Fibroblast of skin of right biceps (primary cell): ENCODE data around the gene TMOD2.

Source experiments
- DNase-seq: peaks from one replicate; pipeline ENCODE4 v3.0.0-alpha.2; 2013

The TMOD2 gene

DNA sequence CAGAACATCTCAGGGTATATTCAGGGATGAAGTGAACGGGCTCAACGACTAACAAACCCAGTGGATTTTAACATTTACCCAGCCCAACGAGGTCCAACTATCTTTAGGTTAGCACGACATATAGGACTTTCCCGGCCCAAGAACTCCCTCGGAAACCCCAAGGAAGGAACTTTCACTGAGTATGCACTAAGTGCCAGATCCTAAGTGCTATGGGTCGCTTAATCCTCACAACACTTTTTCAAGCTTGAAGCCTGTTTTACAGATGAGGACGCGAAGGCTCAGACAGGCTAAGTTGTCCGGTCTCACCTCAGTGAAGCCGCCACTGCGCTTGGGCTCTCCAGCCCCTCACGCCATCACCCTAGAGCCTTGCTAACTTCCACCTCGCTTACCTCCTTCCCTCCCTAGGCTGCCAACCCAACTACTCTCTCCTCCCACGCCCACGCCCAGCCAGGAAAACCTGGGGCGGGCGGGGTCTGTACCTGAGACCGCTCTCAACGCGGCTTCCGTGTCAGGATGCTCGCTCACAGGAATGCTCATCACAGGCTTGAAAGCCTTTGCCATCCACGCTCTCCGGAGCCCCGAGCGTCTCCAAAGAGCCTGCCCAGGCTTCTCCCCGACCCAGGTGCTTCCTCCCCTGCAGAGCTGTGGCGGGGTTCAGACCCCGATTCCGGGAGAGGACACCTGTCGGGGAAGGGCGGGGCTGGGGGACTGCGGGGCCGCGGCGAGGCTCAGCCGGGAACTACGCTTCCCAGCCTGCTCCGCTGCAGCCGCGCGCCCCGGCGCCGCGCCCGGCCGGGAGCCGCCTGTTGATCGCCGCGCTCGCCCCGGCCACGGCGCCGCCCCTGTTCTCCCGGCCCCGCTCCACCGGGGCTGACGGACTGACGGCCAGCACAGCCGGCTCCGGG, at the start of gene TMOD2:
Gene TMOD2 (plus strand): TSS at position 806 of the 905 bp plus-strand sequence. CDS start 14,845 bp downstream, outside the sequence.
- DNase-seq = peak; percentile 34

DNA sequence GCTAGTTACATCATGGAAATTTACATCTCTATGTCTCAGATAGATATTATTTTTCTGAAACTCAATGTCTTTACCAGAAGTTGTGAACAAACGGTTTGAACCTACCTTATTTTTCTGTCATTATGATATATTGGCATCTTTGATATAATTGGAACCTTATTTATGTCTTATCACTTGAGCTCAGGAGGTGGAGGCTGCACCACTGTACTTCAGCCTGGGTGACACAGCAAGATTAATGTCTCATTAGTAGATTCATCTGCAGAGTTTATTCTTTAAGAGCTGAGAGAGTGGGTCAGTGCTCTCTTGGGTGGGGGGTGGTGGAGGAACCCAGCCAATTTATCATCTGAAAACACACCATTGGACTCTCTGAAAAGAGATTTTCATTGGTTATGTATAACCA, 48.7 kb upstream of the TMOD2 start:
- DNase-seq = no peak

DNA sequence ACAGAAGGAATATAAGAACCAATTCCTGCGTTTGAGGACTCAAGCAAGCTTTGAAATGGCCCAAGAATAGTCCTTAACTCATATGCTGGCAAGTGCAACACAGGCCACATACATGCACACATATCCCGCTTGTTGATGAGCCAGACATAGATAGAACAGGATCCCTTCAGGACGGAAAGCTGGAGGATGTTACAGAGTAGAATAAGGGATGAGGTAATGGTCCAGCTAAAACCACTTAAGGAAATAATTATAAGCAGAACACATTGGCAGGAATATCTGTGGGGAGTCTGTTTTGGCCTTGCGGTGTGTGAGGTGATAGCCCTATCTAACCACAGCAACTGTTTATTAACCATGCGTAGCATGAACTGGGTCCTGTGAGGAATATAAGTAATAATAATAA, 45.1 kb upstream of the TMOD2 start:
- DNase-seq = peak; percentile 10

DNA sequence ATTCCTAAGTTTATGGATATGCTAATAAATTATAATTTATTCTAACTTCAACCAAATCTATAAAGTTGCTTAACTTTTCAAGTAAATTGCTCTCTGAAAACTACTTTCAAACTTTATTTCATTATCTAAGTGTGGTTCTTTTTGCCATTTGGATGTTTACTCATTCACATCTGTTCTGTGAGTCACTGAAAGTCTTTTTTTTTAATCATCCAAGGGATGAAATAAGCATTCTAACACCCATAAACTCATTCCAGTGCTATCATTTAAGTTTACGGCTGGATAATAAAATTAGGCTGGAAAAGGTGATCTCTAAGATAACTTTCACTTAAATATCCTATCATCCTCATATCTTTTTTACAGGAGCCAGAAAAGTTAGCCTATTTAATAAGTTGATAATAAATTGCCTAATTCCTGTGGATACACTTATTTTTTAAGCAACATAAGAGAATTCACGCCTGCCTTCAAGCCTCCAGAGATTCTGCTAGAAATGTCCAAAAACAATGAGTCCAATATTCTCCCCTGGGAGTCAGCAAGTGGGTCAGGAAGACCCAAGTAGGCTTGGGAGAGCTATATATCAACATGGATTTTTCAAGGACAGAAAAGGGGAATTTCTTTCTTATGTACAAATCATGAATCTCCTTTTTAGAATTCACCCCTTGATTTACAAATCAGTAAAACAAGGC, 44.3 kb upstream of the TMOD2 start:
- no peak for DNase-seq

DNA sequence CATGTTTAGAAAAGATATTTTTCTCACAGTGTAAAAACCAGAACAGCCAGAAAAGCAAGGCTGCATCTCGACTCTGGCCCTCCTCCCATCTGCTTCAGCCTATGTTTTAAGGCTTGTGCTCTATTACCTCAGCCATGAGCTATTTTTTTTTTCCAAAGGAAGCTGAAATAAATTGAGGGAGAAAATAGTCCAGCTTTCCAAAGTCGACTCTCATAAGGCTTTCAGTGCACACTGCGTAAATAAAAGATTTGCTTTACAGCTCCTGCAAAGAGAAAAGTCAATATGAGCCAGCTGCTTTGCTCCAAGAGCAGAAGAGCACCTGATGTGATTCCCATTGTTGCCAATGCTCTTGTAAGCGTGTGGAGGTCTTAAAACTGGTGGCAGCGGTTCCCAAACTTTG, 43.4 kb upstream of the TMOD2 start:
- no peak for DNase-seq

DNA sequence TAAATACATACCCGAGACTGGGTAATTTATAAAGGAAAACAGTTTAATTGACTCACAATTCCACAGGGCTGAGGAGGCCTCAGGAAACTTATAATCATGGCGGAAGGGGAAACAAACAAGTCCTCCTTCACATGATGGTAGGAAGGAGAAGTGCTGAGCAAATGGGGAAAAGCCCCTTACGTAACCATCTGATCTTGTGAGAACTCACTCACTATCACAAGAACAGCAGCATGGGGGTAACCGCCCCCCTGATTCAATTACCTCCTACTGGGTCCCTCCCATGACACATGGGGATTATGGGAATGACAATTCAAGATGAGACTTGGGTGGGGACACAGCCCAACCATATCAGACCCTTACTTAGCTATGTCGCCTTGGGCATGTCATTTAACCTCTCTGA, 42.4 kb upstream of the TMOD2 start:
- no peak for DNase-seq

DNA sequence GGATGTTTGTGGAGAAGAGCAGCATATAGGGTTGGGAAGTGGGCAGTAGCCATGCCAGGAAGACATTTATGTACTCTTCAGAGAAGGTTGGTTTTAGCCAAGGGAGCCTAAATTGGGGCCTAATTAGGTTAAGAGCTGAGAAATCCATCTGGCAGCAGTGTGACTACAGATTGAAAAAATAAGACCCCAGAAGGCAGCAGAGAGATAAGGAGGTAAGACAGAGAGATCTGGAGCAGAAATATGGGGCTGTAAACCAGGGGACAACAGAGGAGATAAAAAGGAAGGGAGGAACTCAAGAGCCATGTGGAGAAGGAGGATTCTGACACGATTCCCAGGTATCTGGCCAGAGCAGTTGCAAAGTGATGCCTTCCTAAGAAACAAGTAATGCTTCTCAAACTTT, 37.2 kb upstream of the TMOD2 start:
- no peak for DNase-seq

DNA sequence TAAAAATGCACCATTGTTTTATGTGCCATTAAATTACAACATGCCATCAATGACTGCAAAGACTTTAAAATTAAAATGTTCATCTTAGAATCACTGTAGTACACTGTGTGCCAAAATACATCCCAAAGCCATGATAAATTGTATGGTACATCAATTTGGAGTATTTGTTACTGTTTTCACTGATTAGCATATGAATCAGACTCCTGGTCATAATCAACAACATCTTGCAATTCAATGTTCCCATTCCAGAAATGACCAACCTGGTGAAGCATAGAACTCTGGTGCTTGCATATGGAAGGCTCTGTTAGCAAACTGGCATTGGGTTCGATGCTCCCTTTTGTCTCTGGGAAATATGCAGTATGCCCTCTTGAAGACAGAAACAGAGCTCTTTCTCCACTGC, 36.5 kb upstream of the TMOD2 start:
- no peak for DNase-seq

DNA sequence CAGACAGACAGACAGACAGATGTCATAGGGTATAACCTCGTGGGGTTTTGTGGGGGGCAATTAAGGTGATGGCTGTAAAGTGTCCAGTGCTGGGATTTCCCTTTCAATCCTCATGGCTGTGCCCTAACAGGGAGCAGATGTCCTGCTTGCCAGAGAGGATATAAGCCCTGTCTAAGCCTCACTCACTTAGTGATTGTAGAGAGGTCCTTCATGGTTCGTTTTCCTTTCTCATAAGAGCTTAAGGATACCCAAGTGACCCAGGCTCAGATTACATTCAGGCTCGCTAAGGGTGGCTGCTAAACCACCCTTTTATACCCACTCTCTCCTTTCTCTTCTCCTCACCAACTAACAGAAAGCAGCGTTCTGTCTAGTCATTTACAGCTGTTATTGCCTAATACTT, 33.2 kb upstream of the TMOD2 start:
- DNase-seq = no peak

DNA sequence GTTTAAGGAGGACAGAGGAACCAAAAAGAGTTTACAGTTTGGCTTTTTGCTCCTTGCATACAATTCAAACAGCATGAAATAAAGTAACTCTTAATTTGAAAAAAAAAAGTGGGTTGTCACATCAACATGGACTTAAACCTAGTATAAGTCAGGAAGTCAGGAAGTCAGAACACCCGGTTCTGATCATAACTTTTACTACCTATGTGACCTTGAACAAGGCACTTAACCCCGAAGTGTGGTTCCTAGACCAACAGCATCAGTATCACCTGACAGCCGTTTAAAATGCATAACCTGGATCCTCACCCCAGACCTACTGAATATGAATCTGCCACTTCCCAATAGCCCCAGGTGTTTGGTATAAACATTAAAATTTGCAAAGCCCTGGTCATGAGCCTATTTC, 32.7 kb upstream of the TMOD2 start:
- DNase-seq = no peak

DNA sequence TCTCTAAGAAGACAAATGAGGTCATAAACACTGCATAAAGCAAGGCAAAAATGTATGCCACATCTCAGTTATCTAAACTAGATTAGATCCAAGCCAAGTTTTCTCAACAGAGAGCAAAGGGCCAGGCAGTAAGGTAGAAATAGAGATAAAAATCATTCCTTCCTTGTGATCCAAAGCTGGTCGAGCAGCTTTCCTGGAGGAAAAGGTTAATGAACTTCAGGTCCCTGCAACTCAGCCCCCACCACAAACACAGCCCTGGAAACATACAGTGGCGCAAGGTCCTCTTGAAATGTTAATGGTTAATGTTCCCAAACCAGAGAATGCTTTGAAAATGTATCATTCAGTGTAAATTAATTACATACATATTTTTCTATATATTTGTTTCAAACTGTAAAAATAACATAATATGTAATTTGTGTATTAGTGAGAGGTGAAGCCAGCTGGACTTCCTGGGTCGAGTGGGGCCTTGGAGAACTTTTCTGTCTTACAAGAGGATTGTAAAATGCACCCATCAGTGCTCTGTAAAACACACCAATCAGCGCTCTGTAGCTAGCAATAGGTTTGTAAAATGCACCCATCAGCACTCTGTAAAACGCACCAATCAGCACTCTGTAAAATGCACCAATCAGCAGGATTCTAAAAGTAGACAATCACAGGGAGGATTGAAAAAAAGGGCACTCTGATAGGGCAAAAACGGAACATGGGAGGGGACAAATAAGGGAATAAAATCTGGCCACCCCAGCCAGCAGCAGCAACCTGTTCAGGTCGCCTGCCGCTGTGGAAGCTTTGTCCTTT, 31.0 kb upstream of the TMOD2 start:
- DNase-seq = no peak

DNA sequence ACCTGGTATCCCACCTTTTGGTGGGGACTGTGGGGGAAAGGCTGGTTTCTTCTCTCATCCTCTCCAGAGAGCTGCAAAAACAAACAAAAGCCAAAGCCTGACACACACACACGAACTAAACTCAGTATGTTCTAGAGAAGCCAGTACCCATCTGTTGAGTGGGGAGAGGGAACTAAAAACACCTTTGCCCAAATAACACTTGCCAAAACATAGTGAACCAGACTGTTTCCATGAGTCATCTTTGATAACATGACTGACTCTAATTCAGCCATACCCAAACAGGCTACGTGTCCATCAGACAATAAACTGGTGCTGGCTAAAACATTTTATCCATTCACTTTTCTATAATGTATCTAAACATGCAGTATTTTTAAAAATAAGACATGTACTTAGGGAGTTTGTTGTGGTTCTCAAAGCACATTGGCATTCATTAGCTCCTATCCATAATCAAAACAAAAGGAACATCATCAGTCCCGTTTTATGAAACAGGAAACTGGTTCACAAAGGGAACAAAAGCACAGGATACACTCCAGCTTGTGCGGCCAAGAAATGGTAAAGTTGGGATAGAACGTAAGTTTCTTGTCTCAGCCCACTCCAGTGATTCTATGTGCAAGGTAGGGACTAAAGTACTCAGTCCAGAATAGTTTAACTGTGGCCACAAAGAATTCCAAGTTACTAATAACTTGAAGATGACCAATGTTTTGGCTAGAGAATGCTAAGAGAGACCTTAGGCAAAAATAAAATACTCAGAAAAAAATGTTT, 30.0 kb upstream of the TMOD2 start:
- DNase-seq = no peak

DNA sequence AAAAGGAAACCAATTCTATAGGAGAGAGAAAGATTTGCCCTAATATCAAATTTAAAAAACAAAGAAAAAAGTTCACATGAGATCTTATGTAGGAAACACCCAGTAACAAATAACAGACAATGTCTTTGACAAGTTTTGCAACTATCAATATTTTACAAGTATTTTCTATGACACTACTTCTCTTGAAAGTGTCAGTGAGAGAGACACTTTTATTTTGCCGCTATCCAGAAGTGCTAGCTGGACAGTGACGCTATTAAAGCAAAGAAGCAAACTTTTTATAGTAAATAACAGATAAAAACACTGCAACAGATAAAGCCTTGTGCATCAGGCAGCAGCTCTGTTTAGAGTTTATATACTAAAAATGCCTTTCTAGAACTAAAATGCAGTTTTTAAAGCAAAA, 27.2 kb upstream of the TMOD2 start:
- DNase-seq = no peak

DNA sequence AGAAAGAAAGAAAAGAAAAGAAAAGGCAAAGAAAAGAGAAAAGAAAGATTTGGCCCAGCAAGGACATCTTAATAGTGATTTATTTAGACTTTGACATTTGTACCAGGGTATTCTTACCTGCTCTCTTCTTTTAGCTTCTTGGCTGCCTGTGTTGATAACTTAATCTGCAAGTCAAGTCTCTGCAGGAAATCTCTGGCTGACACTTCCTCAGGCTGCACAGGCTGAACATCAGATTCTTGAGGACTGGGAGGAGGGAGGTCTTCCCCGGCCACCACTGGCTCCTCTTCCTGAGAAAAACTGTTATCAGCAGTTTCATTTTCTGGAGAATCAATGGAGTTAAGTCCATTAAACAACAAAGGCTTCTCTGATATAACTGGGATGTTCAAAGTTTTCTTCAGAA, 26.7 kb upstream of the TMOD2 start:
- DNase-seq = no peak

DNA sequence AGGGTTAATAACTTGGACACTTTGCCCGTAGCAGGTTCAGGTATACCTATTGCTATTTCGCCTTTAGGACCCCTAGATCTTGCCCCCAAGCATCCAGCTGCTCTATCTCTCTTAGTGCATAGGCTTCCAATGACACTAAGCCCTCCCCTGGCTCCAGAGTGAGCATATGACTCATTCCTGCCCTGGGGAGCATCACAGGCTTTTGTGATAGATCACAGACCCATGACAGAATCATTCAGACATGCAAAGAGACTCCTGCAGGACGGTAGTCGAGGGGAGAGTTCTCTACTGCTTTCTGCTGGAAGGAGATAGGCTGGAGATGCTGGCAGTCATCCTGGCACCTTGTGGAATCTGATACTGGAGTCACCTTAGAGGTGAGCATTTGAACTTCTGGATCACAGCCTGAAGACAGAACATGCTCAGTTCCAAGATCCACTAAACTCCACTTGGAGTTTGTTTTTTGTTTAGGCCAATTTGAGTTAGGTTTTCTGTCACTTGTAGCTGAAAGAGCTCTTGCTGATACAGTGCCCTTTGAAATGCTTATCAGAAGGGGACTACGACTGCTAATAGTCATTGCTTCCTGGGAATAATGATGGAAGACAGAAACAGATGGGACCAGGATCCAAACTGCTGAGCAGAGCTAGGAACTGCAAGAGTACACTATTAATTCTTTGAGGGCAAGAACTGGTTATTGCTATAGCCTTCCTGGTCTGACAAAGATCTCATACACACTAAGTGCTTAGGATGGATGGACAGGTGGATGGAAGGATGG, 24.9 kb upstream of the TMOD2 start:
- DNase-seq = peak; percentile 93

DNA sequence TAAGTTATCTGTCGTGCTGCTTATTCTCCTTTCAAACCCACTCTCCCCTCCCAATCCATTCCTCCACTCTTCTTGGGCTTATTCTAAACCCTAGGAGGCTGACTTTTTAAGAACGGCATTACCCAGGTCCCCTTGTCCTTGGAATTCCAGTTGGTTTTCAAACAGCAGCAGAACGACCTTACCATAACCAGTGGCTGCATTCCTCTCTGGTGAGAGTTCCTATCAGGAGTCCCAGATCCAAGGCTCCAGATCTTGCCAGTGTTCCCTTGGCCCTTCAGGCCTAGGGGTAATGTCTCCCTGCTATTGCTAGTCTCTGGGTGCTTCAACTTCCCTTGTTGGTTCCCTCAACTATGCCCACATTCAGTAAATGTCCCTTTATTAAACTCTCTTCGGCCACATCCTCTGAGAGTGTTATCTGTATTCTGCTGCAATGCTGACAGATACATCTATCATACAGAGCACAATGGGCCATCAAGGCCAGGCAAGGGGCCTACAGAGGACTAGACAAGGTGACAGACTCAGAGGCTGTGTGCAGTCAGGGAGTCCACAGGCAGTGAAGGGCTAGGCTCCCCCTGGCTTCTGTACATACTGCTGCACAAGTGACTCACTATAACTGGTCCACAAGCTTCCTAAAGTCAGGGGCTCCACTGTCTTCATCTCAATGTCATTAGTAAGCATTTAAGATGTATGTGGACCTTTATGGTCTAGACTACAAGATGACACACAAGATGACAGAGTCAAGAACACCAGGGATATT, 24.1 kb upstream of the TMOD2 start:
- DNase-seq = peak; percentile 76

DNA sequence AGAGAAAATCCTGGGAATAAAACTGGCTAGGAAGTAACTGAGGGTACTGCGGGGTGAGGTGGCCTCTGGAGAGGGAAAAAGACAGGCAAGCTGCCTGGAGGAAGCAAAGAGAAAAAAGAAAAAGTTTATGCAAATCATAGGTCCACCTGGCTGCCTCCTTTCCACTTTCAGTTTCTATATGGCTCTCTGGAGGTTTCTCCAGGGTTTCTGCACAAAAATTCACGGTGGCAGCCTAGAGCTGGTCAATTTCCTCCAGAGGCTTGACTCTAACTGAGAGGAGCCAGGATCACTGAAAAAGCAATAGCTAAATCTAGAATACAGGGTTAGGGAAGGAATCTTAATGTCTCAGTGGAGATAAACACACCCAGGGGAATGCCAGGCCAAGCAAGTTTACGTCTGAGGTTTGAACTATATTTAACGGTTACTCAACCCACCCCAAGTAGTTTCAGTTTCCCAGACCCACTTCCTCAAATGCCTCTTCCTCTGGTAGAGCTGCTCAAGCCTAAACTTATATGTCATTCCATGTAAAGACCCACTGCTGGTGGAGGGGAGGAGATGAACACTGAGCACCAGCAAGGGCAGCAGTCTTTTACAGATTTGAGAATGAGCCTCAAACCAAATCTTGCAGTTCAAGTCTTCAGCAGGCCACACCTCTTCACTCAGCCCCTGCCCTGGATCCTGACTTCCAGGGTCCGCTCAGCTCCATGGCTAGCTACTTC, 19.7 kb upstream of the TMOD2 start:
- peak; percentile 48 for DNase-seq

DNA sequence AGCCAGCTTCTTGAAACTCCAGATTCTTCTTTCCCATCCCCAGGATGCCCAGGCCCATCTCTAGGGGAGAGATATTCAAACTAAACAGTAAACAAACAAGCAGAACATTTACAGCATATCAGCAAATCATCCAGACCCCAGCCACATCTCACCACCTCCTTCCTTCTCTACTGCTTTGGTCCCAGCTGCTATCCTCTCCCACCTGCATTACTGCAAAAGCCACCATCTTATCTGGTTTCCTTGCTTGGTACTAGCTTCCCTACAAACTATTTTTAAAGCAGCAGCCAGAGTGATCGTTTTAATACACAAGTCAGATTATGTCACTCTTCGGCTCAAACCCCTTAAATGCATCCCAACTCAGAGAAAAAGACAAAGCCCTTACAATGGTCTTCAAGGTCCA, 18.8 kb upstream of the TMOD2 start:
- DNase-seq = no peak

DNA sequence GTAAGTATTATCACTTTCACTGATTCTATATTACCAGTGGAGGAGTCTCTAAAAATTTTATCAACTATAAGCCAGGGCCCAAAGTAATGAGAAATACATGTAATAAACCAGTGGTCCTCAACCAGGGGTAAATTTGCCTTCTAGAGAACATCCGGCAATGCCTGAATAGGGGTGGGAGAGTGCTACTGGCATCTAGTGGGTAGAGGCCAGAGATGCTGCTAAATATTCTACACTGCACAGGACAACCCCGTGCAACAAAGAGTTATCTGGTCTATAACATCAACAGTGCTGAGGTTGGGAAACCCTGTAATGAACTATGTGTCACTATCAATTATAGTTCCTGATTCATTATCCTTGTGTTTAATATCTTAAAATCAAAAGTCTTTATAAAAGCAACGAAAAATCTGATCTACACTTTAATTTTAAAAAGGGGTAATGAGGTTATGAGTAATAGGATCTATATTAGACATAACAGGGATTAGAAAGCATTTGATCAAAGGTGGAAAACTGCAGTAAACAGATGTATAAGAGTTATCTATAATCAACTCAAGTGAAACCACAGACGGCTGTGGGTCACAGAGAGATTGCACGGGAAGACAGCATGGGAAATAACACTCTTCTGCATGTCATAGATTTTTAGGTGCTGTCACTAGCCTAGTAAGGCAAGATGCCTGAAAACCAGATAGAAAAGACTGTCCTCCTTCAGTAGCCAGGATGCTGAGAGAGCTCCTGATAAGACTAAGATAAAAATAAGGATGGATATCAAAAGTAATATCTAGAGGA, 16.0 kb upstream of the TMOD2 start:
- DNase-seq = no peak

DNA sequence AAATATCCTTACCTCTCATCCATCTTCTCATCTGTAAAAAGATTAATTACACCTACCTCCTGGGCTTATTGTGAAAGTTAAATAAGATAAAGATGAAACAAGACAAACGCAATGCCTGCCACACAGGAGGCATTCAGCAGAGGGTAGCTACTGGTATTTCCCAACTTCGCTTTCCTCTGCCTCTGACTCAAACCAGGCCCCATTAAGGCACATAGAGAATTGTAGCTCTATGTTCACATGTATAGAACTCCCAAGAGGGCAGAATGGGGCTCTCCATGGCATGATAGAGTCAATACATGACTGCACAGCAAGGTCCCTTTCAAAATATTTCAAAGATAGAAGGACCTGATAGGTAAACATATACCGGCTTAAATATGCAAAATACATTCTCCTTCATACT, 15.3 kb upstream of the TMOD2 start:
- DNase-seq = no peak
